Ureter (tissue), 1 donor: Measurements from ENCODE around the gene OR1L6. TPM values are rescaled to one million over a fixed set of nuclear protein-coding genes. Genes with fewer than 3 reads are reported as not detected.

Experiments
- total RNA-seq: library from RNA; stranded (reverse); gene quantifications from one replicate; pipeline ENCODE4 v1.2.4, GENCODE V29; 2023
- donor health status: DM: yes; HTN: yes; CAD: no.

OR1L6 gene
- total RNA-seq, 1 donor from 2014 or later = not detected

Other genes starting within 250 kb of the OR1L6 start
- 0.42 TPM for gene OR1J2, start 231.5 kb upstream of the OR1L6 start, total RNA-seq
- not detected for gene OR1J4, start 223.2 kb upstream of the OR1L6 start, total RNA-seq
- gene OR1N1, start 215.0 kb upstream of the OR1L6 start, total RNA-seq = not detected
- gene OR1N2, start 189.2 kb upstream of the OR1L6 start, total RNA-seq = not detected
- not detected for gene OR1L8, start 158.9 kb upstream of the OR1L6 start, total RNA-seq
- not detected for gene OR1Q1, start 127.6 kb upstream of the OR1L6 start, total RNA-seq
- 0.39 TPM for gene OR1B1, start 84.7 kb upstream of the OR1L6 start, total RNA-seq
- not detected for gene OR1L1, start 80.6 kb upstream of the OR1L6 start, total RNA-seq
- gene OR1L3, start 67.2 kb upstream of the OR1L6 start, total RNA-seq = not detected
- not detected for gene OR1L4, start 18.3 kb upstream of the OR1L6 start, total RNA-seq
- gene OR5C1, start 46.6 kb downstream of the OR1L6 start, total RNA-seq = not detected
- not detected for gene OR1K1, start 57.8 kb downstream of the OR1L6 start, total RNA-seq
- 17.9 TPM for gene PDCL, start 86.3 kb downstream of the OR1L6 start, total RNA-seq
- gene RC3H2, start 163.1 kb downstream of the OR1L6 start, total RNA-seq = 48.1 TPM
- 9.8 TPM for gene ZBTB6, start 171.0 kb downstream of the OR1L6 start, total RNA-seq
- gene ZBTB26, start 189.2 kb downstream of the OR1L6 start, total RNA-seq = 10.7 TPM
- 96.4 TPM for gene RABGAP1, start 198.7 kb downstream of the OR1L6 start, total RNA-seq